ENCODE data around the gene FYCO1. TPM values are rescaled to one million over a fixed set of nuclear protein-coding genes. Genes with fewer than 3 reads are reported as not detected.
"Not testable (repeated sequence)": the region's sequence is repeated elsewhere in the genome, so short reads cannot be mapped to it uniquely, and the experiment has no call there.

The FYCO1 gene
- total RNA-seq, 1 experiment from 2014 or later = 10.9 TPM

DNA sequence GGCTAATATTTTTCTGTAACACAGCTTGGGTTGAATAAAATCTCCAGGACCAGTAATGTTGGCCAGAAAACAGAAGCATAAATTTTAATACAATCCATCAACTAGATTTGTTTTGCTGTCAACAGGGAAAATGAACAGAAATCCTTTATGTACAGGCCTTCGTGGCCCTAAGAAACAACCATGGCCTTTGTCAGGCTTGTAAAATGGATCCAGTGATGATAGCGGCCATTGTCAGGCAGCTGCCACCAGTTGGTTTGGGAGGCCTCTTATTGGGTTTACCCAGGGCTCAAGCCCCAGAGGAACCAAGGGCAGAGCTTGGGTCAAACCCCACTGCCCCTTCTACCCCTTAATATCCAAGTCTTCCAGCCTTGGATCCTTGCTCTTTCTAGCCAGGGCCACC, 5.6 kb upstream of the FYCO1 start:
- ChIA-PET POLR2A (no interaction called here), CTCF (no interaction called here)
- H3K4me1 ChIP-seq = 0 out of 2 replicates have a peak, but pooled peaks cover 4% of the 10 kb centered on the region
- H3K36me3 ChIP-seq (ENCODE audit: control insufficient read depth, insufficient read depth, low read length) = no peaks in the 10 kb centered on the region
- Mint-ChIP-seq H3K36me3 (ENCODE audit: insufficient read depth, unreplicated experiment) (no peaks in the 10 kb centered on the region), H3K27ac (ENCODE audit: unreplicated experiment) (no peak overlapping the region), H3K4me1 (ENCODE audit: low read depth, unreplicated experiment) (peaks cover 7% of the 10 kb centered on the region), H3K27me3 (ENCODE audit: insufficient read depth, unreplicated experiment) (peaks cover 5% of the 10 kb centered on the region), H3K9me3 (ENCODE audit: unreplicated experiment) (no peaks in the 10 kb centered on the region), H3K4me3 (ENCODE audit: unreplicated experiment) (no peak overlapping the region)
- BruUV-seq (replicated peaks) = no TSS peak
- H3K4me3 ChIP-seq (ENCODE audit: low read depth, low read length) = no peak overlapping the region
- DNase-seq = no peak
- intact Hi-C loops (cut with micrococcal nuclease; ENCODE audit: unreplicated experiment) = no loop called here
- TF ChIP-seq, protein P1, sequence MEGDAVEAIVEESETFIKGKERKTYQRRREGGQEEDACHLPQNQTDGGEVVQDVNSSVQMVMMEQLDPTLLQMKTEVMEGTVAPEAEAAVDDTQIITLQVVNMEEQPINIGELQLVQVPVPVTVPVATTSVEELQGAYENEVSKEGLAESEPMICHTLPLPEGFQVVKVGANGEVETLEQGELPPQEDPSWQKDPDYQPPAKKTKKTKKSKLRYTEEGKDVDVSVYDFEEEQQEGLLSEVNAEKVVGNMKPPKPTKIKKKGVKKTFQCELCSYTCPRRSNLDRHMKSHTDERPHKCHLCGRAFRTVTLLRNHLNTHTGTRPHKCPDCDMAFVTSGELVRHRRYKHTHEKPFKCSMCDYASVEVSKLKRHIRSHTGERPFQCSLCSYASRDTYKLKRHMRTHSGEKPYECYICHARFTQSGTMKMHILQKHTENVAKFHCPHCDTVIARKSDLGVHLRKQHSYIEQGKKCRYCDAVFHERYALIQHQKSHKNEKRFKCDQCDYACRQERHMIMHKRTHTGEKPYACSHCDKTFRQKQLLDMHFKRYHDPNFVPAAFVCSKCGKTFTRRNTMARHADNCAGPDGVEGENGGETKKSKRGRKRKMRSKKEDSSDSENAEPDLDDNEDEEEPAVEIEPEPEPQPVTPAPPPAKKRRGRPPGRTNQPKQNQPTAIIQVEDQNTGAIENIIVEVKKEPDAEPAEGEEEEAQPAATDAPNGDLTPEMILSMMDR (IDR thresholded peaks at IDR 0.05; ENCODE audit: insufficient read depth in 1 of 2, low read depth in 1 of 2, low read length in 1 of 2, severe bottlenecking in 1 of 2, unreplicated experiment in 1 of 2) = no peak
- no peaks in the 10 kb centered on the region for H3K27me3 ChIP-seq (replicated peaks; ENCODE audit: control insufficient read depth, insufficient read depth, low read length)
- no peaks in the 10 kb centered on the region for H3K9me3 ChIP-seq

GRCh38 chr3:45997942-45998341, 2.3 kb upstream of the FYCO1 start:
- intact Hi-C loops (cut with micrococcal nuclease; ENCODE audit: unreplicated experiment) = no loop called here
- Histone ChIP-seq H3K4me3 (ENCODE audit: low read depth, low read length) (no peak overlapping the region), H3K36me3 (ENCODE audit: control insufficient read depth, insufficient read depth, low read length) (no peaks in the 10 kb centered on the region), H3K27me3 (replicated peaks; ENCODE audit: control insufficient read depth, insufficient read depth, low read length) (no peaks in the 10 kb centered on the region), H3K4me1 (0 out of 2 replicates have a peak, but pooled peaks cover 5% of the 10 kb centered on the region), H3K9me3 (no peaks in the 10 kb centered on the region)
- Mint-ChIP-seq H3K4me3 (ENCODE audit: unreplicated experiment) (no peak overlapping the region), H3K9me3 (ENCODE audit: unreplicated experiment) (no peaks in the 10 kb centered on the region), H3K36me3 (ENCODE audit: insufficient read depth, unreplicated experiment) (no peaks in the 10 kb centered on the region), H3K27me3 (ENCODE audit: insufficient read depth, unreplicated experiment) (peaks cover 5% of the 10 kb centered on the region), H3K27ac (ENCODE audit: unreplicated experiment) (no peak overlapping the region), H3K4me1 (ENCODE audit: low read depth, unreplicated experiment) (peaks cover 7% of the 10 kb centered on the region)
- no peak for DNase-seq
- TF ChIP-seq, protein P1 (IDR thresholded peaks at IDR 0.05; ENCODE audit: insufficient read depth in 1 of 2, low read depth in 1 of 2, low read length in 1 of 2, severe bottlenecking in 1 of 2, unreplicated experiment in 1 of 2) = no peak
- POLR2A ChIA-PET = no interaction called here
- BruUV-seq (replicated peaks) = no TSS peak
- CTCF ChIA-PET = no interaction called here

DNA sequence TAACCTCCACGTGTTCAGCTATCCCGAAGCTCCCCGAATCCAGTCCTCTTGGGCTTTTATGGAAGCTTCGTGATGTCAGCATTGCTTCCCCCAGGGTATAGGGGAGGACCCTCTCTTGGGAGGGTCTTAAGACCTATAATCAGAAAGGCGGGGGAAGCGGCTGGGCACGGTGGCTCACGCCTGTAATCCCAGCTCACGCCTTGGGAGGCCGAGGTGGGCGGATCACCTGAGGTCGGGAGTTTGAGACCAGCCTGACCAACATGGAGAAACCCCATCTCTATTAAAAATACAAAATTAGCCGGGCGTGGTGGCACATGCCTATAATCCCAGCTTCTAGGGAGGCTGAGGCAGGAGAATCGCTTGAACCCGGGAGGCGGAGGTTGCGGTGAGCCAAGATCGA, 1.9 kb upstream of the FYCO1 start:
- H3K4me1 Mint-ChIP-seq (ENCODE audit: low read depth, unreplicated experiment) = not testable (repeated sequence)

More for the DNA sequence above, 1.9 kb upstream of the FYCO1 start:
- H3K9me3 ChIP-seq; intact Hi-C loops (cut with micrococcal nuclease; ENCODE audit: unreplicated experiment); H3K4me1 ChIP-seq; CTCF ChIA-PET; BruUV-seq (replicated peaks); H3K36me3 ChIP-seq (ENCODE audit: control insufficient read depth, insufficient read depth, low read length); H3K4me3 ChIP-seq (ENCODE audit: low read depth, low read length); H3K27me3 Mint-ChIP-seq (ENCODE audit: insufficient read depth, unreplicated experiment); H3K27ac Mint-ChIP-seq (ENCODE audit: unreplicated experiment); H3K36me3 Mint-ChIP-seq (ENCODE audit: insufficient read depth, unreplicated experiment); DNase-seq; H3K9me3 Mint-ChIP-seq (ENCODE audit: unreplicated experiment); H3K27me3 ChIP-seq (replicated peaks; ENCODE audit: control insufficient read depth, insufficient read depth, low read length); POLR2A ChIA-PET; H3K4me3 Mint-ChIP-seq (ENCODE audit: unreplicated experiment): not testable (repeated sequence)
